ENCODE measurements around the gene LYPD6B. TPM values are rescaled to one million over a fixed set of nuclear protein-coding genes. Genes with fewer than 3 reads are reported as not detected.

LYPD6B gene
- total RNA-seq, 1 experiment from 2014 or later = 2.0 TPM

DNA sequence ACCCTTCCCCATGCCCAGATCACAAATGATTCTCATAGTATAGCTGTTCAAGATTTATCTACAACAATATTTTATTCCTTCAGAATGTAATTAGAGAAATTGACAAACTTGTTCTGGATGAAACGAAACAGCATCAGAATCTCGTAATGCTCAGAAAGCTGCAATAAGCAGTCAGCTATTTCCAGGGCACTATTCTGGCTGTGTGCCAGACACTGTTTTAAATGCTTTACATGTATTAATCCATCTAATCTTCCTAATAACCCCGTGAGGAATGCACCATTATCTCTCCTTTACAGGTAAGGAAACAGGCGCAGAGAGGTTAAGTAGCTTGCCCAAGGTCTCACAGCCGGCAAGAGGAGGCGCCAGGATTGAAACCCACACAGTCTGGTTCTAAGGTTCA lies 10.1 kb upstream of the LYPD6B start:
- Mint-ChIP-seq H3K27me3 (ENCODE audit: low read depth) (peaks cover 6% of the 10 kb centered on the region), H3K27ac (no peak overlapping the region), H3K4me3 (no peak overlapping the region), H3K4me1 (peaks cover 39 to 41% of the 10 kb centered on the region in 2 experiments), H3K9me3 (no peaks in the 10 kb centered on the region), H3K36me3 (ENCODE audit: insufficient read depth in 1 of 3, low read depth in 3 of 3) (peaks cover 0 to 5% (median 0%) of the 10 kb centered on the region in 3 experiments; a peak in 3 of 7 replicates)
- no peaks in the 10 kb centered on the region for H3K9me3 ChIP-seq (ENCODE audit: control insufficient read depth, low read depth, low read length)
- H2BK120ac ChIP-seq (ENCODE audit: low read depth, low read length, poor library complexity, severe bottlenecking) = no peak overlapping the region
- H3K79me2 ChIP-seq (ENCODE audit: insufficient read depth, low read length) = no peaks in the 10 kb centered on the region
- no peak overlapping the region for H4K8ac ChIP-seq (replicated peaks; ENCODE audit: insufficient read length, low read depth, low read length)
- H2BK20ac ChIP-seq (ENCODE audit: low read depth, low read length, poor library complexity, severe bottlenecking) = no peak overlapping the region
- H2AFZ ChIP-seq (ENCODE audit: low read length) = no peak overlapping the region
- no peak overlapping the region for H2BK12ac ChIP-seq (ENCODE audit: insufficient read length, low read depth, low read length)
- no peak for DNase-seq
- no peak overlapping the region for H3K14ac ChIP-seq (ENCODE audit: insufficient read depth, low read length)
- no peaks in the 10 kb centered on the region for H3K79me1 ChIP-seq (ENCODE audit: insufficient read depth, low read depth, low read length, poor library complexity, severe bottlenecking)
- no peak overlapping the region for H4K5ac ChIP-seq (ENCODE audit: insufficient read length, low read depth, low read length)
- H3T11ph ChIP-seq (ENCODE audit: low read length) = no peak overlapping the region
- no peak overlapping the region for H3K4me2 ChIP-seq (ENCODE audit: insufficient read depth, insufficient read length, low read length)
- no peaks in the 10 kb centered on the region for H3K27me3 ChIP-seq (ENCODE audit: insufficient read depth, low read length)
- no peak for TF ChIP-seq CTCF (conservative IDR thresholded peaks at IDR 0.05)
- no peak overlapping the region for H2BK5ac ChIP-seq (ENCODE audit: insufficient read length, low read length)
- no peak overlapping the region for H3K4ac ChIP-seq (ENCODE audit: low read depth, low read length)
- peaks cover 9% of the 10 kb centered on the region for H3K4me1 ChIP-seq (ENCODE audit: insufficient read depth, low read length)
- no peak overlapping the region for H3K56ac ChIP-seq (ENCODE audit: insufficient read length, low read depth, low read length)
- H2BK15ac ChIP-seq (ENCODE audit: low read depth, low read length) = no peak overlapping the region
- H3K27ac ChIP-seq (ENCODE audit: insufficient read length, low read depth, low read length) = no peak overlapping the region
- no peak overlapping the region for H3K9ac ChIP-seq (ENCODE audit: extremely low read depth, insufficient read length, low read length)
- H4K20me1 ChIP-seq (ENCODE audit: control insufficient read depth, insufficient read depth, insufficient read length) = no peaks in the 10 kb centered on the region
- no peak overlapping the region for H4K91ac ChIP-seq (ENCODE audit: insufficient read length, low read depth, low read length)
- WGBS (ENCODE audit: extremely low coverage, insufficient read length, low lambda C conversion rate) = no CpG with 5 or more reads among the region's 6 CpGs
- no peaks in the 10 kb centered on the region for H3K23me2 ChIP-seq (ENCODE audit: insufficient read length, low read depth, low read length, poor library complexity, severe bottlenecking)
- H2AK5ac ChIP-seq (ENCODE audit: insufficient read length, low read length) = no peak overlapping the region
- H3K23ac ChIP-seq (ENCODE audit: insufficient read length, low read depth, low read length) = no peak overlapping the region
- no peak overlapping the region for H3K18ac ChIP-seq (ENCODE audit: insufficient read length, low read depth, low read length)

All from H9 (cell line).